Stimulated activated naive CD8-positive, alpha-beta T cell treated with anti-CD3 and anti-CD28 coated beads, Interleukin-15, Interleukin-2, amounts not matched to agents 100 ng/mL and 50 ng/mL, for 24 hours (primary cell): Measurements from ENCODE around the gene CHM.

Source experiments
- H3K27ac Mint-ChIP-seq: one replicate; pipeline ENCODE4 v1.8.0; 2021; ENCODE audit warnings: mild to moderate bottlenecking, mixed read lengths
- H3K27me3 Mint-ChIP-seq: one replicate; pipeline ENCODE4 v1.8.0; 2021; ENCODE audit warnings: mixed read lengths
- H3K36me3 Mint-ChIP-seq: one replicate; pipeline ENCODE4 v1.8.0; 2021; ENCODE audit warnings: low read depth, mixed read lengths
- H3K4me1 Mint-ChIP-seq: one replicate; pipeline ENCODE4 v1.8.0; 2021; ENCODE audit warnings: low read depth, mixed read lengths
- H3K4me3 Mint-ChIP-seq: one replicate; pipeline ENCODE4 v1.8.0; 2021; ENCODE audit warnings: mild to moderate bottlenecking, mixed read lengths
- H3K9me3 Mint-ChIP-seq: one replicate; pipeline ENCODE4 v1.8.0; 2021; ENCODE audit warnings: mixed read lengths

The CHM gene

DNA sequence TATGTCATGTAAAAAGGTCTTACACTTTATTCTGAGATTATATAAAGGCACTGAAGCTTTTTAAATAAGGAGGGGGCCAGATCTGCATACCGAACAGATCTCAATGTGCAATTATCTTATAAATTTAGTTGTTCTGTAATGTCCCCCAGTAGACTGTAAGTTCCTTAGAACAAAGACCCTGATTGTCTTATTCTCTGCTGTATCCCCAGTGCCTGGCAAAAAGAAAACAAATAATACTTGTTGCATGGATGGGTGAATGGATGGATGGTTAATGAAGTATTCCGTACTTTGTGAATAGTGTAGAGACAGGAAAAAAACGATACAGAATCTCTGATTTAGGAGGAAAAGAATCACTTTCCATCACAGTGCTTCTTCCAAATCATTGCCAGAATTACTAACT, 141.5 kb downstream of the CHM start:
- Mint-ChIP-seq H3K4me3 (no peak overlapping the region), H3K4me1 (no peaks in the 10 kb centered on the region), H3K36me3 (peaks cover 5% of the 10 kb centered on the region), H3K9me3 (no peaks in the 10 kb centered on the region), H3K27ac (no peak overlapping the region), H3K27me3 (no peaks in the 10 kb centered on the region)

DNA sequence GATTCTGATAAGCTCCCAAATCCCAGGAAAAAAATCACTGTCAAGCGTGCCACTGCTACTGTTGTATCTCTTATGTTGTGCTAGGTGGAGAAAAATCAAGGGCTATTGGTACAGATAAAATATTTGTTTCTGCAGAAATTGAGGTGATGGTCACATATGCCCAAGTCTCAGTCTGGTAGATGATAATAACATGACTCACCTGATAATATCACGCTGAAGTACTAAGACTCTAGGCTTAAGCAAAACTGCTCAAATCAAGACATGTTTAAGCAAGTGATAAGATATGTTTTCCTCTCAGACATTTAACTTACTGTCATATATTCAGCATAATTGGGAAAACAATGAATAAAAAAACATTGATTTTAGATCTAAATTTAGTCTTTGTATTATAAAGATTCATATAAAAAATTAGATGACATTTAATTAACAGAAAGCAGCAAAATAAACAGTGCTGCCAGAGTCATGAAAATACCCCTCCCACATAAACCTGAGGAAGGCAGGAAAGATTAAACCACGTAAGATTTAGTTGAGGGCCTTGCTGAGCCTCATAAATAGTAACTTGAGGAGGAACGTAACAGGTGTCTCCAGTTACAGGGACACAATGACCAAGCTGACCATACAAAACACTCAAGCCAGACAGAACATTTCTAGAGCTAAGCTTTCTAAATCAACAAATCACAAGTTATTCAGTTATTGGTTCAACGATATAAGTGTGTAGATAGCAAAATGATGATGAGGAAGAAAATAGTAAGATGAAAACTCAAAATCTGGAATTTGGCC, 143.5 kb downstream of the CHM start:
- Mint-ChIP-seq H3K27me3 (no peaks in the 10 kb centered on the region), H3K27ac (no peak overlapping the region), H3K36me3 (no peaks in the 10 kb centered on the region), H3K4me1 (no peaks in the 10 kb centered on the region), H3K9me3 (no peaks in the 10 kb centered on the region), H3K4me3 (no peak overlapping the region)

DNA sequence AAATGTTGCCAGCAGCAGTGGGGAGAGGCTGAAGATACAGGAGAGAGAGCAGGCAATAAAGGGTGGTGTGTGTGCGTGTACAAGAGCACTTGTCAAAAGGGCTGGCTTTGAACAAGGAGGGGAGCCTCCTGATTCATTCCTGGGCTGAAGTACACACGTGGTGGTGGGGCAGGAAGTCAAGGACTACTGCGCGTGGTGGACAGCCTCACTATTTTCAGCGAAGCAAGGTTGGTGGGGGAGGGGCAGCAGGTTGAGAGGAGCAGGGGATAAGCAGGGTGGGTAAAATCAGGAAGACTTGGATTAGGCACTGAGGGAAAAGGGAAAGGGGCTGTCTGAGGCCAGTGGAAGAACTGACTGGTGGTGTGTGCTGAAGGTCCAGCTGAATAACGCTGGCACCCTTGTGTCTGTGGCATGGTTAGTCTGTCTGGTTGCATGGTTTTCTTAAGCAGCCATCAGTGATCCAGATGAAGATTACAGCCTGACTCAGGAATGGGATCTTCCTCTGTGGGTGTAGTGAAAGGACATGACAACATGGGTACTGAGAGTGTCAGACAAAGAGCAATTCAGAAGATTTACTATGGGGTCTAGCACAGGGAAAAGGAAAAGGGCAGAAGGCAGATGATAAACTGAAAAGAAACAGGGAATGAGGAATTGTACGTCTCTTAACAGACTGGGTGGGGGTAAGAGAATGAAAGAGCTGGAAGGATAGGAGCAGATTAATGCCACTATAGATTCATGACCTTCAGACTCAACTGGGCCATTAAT, 149.8 kb downstream of the CHM start:
- Mint-ChIP-seq H3K4me3 (no peak overlapping the region), H3K9me3 (no peaks in the 10 kb centered on the region), H3K27me3 (no peaks in the 10 kb centered on the region), H3K27ac (no peak overlapping the region), H3K36me3 (peaks cover 17% of the 10 kb centered on the region), H3K4me1 (no peaks in the 10 kb centered on the region)

DNA sequence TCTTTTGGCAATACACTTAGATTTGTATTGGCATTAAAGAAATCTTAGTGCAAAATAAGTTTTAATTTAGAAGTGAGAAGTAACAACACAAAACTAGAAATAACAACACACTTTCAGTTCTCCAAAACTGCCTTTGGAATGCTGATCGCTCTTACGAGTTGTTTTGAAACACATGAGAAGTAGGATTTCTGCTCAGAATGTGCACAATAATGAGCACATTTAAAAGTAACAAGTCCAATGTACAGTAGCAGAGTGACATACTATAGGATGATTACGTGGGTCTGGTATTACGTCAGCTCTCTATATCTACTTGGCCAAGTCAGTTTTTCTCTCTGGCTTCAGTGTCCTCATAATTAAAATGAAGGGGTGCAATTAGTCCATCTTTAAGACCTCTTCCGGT, 164.8 kb downstream of the CHM start:
- no peak overlapping the region for H3K27ac Mint-ChIP-seq
- no peak overlapping the region for H3K4me3 Mint-ChIP-seq
- peaks cover 8% of the 10 kb centered on the region for H3K36me3 Mint-ChIP-seq
- no peaks in the 10 kb centered on the region for H3K27me3 Mint-ChIP-seq
- no peaks in the 10 kb centered on the region for H3K4me1 Mint-ChIP-seq
- no peaks in the 10 kb centered on the region for H3K9me3 Mint-ChIP-seq

DNA sequence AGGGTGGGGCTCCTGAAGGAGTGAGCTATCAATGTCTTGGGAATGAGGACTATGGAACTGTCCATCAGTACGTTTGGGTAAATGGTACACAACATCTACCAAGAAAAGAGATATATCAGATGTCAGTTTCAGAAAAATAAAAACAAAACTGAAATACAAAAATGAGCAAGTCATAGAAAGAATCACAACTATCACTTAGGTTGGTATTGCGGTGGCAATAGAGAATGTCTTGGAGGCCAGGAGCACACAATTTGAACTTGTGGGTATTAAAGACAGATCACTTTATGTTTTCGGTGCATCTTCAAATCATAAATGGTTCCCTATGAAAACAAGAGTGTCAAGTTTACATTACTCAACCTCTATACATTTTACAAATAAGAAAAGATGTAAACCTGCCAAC, 176.8 kb downstream of the CHM start:
- Mint-ChIP-seq H3K36me3 (peaks cover 48% of the 10 kb centered on the region), H3K27ac (no peak overlapping the region), H3K4me3 (no peak overlapping the region), H3K27me3 (no peaks in the 10 kb centered on the region), H3K9me3 (peaks cover 3% of the 10 kb centered on the region), H3K4me1 (no peaks in the 10 kb centered on the region)

DNA sequence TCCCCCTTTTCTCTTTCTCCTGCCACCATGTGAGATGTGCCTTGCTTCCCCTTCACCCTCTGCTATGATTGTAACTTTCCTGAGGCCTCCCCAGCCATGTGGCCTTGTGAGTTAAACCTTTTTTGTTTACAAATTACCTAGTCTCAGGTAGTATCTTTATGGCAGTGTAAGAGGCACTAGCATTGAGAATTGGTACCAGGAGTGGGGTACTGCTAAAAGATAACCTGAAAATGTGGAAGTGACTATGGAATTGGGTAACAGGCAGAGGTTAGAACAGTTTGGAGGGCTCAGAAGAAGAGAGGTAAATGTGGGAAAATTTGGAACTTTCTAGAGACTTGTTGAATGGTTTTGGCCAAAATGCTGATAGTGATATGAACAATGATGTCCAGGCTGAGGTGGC, 182.0 kb downstream of the CHM start:
- H3K27ac Mint-ChIP-seq = no peak overlapping the region
- no peak overlapping the region for H3K4me3 Mint-ChIP-seq
- H3K9me3 Mint-ChIP-seq = peaks cover 3% of the 10 kb centered on the region

DNA sequence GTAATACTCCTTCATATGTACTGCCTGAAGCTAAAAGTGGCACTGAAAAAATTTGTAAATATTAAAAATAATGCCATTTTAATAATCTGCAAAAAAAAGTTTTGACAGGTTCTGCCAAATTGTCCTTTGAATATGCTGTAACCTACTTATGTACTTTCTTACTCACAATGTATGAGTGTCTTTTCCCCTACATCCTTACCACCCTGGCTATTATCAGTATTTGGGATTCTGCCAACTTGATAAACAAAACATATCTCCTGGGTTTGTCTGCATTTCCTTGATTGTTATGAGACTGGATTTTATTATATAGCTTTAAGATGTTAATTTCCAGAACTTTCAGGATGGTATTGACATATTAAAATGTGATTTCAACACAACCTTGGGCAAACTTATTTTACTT, 187.9 kb downstream of the CHM start:
- Mint-ChIP-seq H3K4me3 (no peak overlapping the region), H3K9me3 (no peaks in the 10 kb centered on the region), H3K36me3 (peaks cover 10% of the 10 kb centered on the region), H3K4me1 (no peaks in the 10 kb centered on the region), H3K27ac (no peak overlapping the region), H3K27me3 (no peaks in the 10 kb centered on the region)

More for the DNA sequence above, 182.0 kb downstream of the CHM start:
- Mint-ChIP-seq H3K4me1 (no peaks in the 10 kb centered on the region), H3K36me3 (peaks cover 56% of the 10 kb centered on the region), H3K27me3 (no peaks in the 10 kb centered on the region)

DNA sequence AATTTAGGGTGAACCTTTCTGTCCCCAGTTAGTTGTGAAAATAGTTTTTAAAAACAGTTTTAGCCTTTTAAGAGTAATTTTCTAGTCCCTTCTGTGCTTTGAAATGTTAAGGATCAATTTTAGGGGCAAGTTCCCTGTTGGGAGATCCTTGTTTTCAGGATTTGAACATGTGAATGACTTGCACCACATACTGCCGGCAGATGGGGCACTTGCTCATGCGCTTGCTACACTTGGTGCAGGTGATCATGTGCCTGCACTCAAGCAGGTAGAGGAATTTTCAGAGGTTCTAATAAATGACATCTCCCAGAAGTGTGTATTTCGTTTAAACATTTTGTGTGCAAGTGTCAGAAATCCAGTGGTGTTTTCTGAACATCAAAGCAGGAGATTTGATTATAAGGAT, 195.9 kb downstream of the CHM start:
- Mint-ChIP-seq H3K36me3 (no peaks in the 10 kb centered on the region), H3K9me3 (no peaks in the 10 kb centered on the region), H3K4me1 (no peaks in the 10 kb centered on the region), H3K27me3 (no peaks in the 10 kb centered on the region), H3K4me3 (no peak overlapping the region), H3K27ac (no peak overlapping the region)

DNA sequence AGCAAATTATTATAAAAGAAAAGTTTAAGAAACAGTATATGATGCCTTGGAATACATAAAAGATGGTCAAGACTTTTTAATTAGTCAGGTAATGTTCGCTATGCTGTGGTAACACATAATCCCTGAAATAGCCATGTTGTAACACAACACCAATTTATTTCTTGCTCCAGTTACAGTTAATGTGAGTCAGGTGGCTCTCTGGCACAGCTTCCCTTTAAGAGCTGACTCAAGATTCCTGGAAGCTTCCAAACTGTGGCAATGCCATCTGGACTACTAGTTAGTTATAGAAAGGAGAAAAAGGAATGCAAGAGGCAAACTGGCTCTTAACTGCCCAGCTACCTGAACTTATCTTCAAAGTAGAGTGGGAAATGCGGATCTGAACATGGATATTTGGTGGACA, 210.5 kb downstream of the CHM start:
- H3K4me3 Mint-ChIP-seq = no peak overlapping the region
- H3K36me3 Mint-ChIP-seq = no peaks in the 10 kb centered on the region
- H3K27me3 Mint-ChIP-seq = no peaks in the 10 kb centered on the region
- H3K4me1 Mint-ChIP-seq = no peaks in the 10 kb centered on the region
- H3K27ac Mint-ChIP-seq = no peak overlapping the region
- no peaks in the 10 kb centered on the region for H3K9me3 Mint-ChIP-seq

DNA sequence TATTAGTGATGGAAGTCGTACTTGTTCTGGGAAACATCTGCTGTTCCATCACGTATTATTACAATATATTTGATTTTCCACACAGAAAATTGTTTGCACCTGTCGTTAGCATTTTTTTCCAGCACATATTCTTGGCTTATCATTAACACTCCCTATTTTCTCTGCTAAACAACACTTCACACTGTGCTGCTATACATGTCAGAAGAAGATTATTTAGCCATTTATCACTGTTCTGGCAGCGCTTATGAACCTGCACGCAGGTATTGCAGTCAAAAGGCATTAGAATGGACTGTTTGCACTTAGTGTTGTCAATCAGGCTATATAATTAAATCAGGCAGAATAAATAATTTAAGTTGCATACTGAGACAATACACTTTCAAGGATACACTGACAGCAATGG, 218.6 kb downstream of the CHM start:
- no peaks in the 10 kb centered on the region for H3K9me3 Mint-ChIP-seq
- H3K4me1 Mint-ChIP-seq = no peaks in the 10 kb centered on the region
- H3K36me3 Mint-ChIP-seq = no peaks in the 10 kb centered on the region
- no peak overlapping the region for H3K27ac Mint-ChIP-seq
- no peaks in the 10 kb centered on the region for H3K27me3 Mint-ChIP-seq
- no peak overlapping the region for H3K4me3 Mint-ChIP-seq

DNA sequence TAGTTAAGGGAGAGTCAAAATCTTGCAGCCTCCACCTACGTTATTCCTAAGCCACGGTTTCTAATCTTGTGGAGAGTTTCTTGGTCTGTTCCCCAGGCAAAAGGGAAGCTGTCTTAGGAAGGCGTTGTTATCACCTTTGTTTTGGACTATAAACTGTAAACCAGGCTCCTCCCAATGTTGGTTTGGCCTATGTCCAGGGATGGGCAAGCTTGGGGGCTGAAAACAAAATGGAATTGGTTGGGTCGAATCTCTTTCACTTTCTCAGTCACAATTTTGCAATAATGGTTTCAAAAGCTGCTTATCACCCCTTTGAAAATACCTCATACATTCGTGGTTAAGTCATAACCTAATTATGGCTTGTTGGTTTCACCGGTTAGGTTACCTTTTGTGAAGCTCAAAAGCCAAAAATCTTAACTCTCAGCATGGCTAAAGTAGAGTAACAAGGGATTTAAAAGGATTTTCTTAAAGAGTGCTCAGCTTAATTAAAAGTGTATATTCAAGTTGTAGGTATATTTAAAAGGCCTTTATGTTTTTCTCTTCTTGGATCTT, 232.1 kb downstream of the CHM start:
- no peaks in the 10 kb centered on the region for H3K4me1 Mint-ChIP-seq
- no peaks in the 10 kb centered on the region for H3K36me3 Mint-ChIP-seq
- no peak overlapping the region for H3K27ac Mint-ChIP-seq
- H3K9me3 Mint-ChIP-seq = peaks cover 11% of the 10 kb centered on the region
- H3K4me3 Mint-ChIP-seq = no peak overlapping the region
- no peaks in the 10 kb centered on the region for H3K27me3 Mint-ChIP-seq
